Measurements from ENCODE around the gene HDAC1.
"Not testable (repeated sequence)": the region's sequence is repeated elsewhere in the genome, so short reads cannot be mapped to it uniquely, and the experiment has no call there.

HDAC1 gene

GRCh38 chr1:32274646-32275340 lies 17.1 kb upstream of the HDAC1 start:
- no peak for DNase-seq

DNA sequence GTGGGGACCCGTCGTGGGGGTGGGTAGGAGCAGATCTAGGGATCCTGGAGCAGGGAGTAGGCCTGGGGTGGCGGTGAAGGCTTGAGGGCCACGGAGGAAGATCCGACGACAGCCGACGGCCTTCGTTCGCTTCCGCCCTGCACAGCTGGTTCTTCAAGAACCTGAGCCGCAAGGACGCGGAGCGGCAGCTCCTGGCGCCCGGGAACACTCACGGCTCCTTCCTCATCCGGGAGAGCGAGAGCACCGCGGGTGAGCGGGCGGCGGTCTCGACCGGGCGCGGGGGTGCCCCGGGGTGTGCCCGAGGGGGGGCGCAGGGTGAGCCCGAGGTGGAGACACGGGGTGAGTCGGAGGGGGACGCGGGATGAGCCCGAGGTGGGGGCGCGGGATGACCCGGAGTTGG lies 16.5 kb upstream of the HDAC1 start:
- DNase-seq: no peak

- no peak for DNase-seq
Observed at GRCh38 chr1:32276032-32276782, 15.7 kb upstream of the HDAC1 start.

GRCh38 chr1:32284777-32285176 lies 7.1 kb upstream of the HDAC1 start:
- not testable (repeated sequence) for DNase-seq

- no peak for DNase-seq
Observed at GRCh38 chr1:32285658-32286057, 6.2 kb upstream of the HDAC1 start.

- no peak for DNase-seq
Observed at GRCh38 chr1:32286763-32287162, 5.1 kb upstream of the HDAC1 start.

DNA sequence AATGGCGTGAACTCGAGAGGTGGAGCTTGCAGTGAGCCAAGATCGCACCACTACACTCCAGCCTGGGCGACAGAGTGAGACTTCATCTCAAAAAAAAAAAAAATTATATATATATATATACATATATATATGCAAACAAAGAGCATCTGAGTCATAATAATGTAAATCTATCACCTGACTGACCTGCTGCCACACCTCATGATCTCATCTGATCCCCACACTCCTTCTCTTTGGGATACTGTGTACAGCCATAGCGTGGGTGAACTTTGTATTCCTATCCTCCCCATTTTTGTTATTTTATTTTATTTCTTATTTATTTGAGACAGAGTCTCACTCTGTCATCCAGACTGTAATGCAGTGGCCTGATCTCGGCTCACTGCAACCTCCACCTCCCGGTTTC lies 2.6 kb upstream of the HDAC1 start:
- DNase-seq: no peak

DNA sequence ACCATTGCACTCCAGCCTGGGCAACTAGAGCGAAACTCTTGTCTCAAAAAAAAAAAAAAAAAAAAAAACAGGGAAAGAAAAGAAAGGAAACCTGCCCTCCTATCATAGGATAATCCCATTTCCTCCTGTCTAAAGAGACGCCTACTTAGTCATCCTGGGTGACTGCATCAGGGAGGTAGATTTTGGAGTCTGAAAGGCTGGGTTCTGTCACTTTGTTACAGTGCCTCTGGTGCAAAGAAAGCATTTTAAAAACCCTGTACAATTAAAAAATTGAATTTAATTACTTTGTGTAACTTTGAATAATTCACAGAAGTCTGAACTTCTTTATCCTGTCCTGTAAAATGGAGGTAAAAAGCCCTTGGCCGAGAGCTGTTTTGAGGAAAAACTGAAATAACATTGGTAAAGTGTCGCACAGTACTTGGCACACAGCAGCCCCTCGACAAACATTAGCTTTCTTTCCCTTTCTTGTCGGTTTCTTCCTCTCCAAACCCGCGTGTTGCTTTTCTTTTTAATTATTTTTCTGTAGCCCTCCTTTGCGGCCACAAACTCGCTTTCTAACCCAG lies 657 bp upstream of the HDAC1 start:
- no peak for DNase-seq

- DNase-seq: not testable (repeated sequence)
Observed at GRCh38 chr1:32298211-32298610, 6.3 kb downstream of the HDAC1 start.

GRCh38 chr1:32299327-32299726 lies 7.4 kb downstream of the HDAC1 start:
- no peak for DNase-seq

DNA sequence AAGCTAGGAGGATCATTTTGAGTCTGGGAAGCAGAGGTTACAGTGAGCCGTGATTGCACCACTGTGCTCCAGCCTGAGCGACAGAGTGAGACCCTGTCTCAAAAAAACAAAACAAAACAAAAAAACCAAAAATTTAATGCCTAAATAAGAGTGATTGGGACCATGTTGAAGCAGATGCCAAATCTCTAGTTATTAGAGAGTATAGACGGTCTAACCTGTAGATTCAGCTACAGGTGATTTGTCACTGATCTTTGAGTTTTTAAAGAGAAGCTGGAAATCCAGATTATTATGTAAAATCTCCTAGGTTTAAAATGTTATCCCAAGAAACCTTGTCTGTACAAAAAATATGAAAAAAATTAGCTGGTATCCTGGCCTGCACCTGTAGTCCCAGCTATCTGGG lies 11.5 kb downstream of the HDAC1 start:
- DNase-seq: no peak

GRCh38 chr1:32303997-32304622 lies 12.2 kb downstream of the HDAC1 start:
- no peak for DNase-seq

DNA sequence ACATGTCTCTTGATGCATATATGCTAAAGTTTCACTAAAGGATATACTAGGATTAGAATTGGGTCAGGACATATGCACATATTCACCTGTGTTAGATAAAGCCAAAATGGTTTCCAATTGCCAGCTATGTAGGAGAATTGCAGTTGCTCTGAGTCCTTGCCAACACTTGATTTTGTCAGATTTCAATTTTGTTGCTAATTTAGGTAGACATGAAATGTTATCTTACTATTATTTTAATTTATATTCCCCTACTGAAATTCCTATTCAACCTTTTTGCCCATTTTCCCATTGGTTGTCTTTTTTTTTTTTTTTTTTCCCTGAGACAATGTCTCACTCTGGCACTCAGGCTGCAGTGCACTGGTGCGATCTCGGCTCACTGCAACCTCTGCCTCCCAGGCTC lies 13.4 kb downstream of the HDAC1 start:
- DNase-seq: no peak

GRCh38 chr1:32307324-32307723 lies 15.4 kb downstream of the HDAC1 start:
- no peak for DNase-seq

DNA sequence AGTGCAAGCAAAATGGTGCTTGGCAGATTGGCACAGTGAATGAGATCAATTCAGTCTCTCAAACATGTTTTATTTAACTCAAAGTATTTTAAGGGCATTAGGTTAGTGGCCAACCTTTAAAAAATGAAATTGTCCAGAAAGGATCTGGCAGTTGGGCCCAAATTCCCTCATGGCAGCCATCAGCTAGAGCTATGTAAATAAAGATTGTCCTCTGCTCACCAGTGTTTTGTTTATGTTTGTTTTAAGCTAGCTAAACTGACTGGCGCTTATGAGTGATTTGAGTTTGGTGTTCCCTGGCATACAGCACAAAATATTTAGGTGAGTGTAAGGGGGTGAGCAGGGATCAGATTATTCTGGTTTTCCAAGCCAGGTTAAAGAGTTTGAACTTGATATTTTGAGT lies 18.1 kb downstream of the HDAC1 start:
- DNase-seq: no peak

DNA sequence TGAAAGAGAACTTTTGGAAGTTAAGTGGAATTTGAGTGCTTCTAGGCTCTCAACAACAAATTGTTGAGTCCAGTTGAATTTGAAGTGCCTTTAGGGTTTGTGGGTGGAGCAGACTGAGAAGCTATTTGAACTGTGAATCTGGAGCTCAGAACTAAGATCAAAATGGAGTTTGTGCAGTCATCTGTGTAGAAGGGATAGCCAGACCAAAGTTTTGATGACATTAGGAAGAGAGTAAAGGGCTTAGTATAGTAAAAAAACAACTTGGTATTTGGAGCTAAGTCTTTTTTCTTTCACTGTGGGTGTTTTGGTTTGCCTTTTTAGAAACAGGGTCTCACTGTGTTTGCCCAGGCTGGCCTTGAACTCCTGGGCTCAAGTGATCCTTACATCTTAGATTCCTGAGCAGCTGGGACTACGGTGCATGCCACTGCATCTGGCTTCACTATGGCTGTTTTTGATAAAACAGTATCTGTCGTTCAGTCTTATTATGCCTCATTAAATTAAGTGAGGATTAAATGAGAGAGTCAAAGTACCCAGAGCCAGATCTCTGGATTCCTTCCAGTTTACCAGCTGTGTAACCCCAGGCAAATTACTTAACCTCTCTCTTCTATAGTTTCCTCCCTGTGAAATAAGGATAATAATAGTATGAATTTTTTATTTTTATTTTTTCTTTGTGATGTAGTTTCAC lies 20.0 kb downstream of the HDAC1 start:
- DNase-seq: no peak

DNA sequence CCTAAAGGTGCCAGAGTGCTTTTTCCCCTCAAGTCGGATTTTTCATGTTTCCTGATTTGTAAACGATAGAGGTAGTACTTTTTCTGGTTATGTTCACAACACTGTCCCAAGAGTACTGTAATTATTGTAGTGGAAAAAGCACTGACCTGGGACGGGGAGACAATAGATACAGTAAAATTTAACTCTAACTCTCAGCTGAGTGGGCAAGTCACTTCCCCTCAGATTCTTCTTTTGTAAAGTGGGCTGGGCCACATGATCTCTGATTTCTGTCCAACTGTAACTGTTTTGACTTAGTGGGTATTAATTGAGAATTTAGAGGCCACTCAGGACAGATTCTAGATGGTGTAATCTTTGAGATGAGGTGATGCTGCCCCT lies 25.0 kb downstream of the HDAC1 start:
- DNase-seq: no peak

- DNase-seq: no peak
Observed at GRCh38 chr1:32318127-32318869, 26.4 kb downstream of the HDAC1 start.

GRCh38 chr1:32321712-32322291 lies 29.9 kb downstream of the HDAC1 start:
- no peak for DNase-seq

DNA sequence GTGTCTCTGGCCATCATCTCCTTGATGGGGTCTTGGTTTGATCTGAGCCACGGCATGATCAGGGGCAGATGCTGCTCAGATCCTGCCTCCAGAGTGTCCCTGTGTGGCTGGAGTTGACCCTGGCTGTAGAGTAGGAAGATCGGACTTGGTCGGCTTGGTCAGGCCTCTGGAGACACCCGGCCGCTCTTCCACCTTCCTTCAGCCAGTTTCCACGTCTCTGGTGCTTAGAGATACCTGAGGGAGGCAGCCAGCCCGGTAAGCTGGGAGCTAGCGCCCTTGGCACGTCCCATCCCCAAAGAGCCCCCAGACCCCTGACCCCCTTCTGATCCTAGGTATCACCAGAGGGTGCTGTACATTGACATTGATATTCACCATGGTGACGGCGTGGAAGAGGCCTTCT lies 35.3 kb downstream of the HDAC1 start:
- no peak for DNase-seq

GRCh38 chr1:32329931-32330466 lies 38.1 kb downstream of the HDAC1 start:
- DNase-seq: no peak
